Cardiac fibroblast (primary cell): Measurements from ENCODE around the gene HOXD11.

Experiments
- DNase-seq, 2 donors: peaks; one replicate each; pipeline versions ENCODE4 v3.0.0 to v3.0.0-alpha.2; 2010; ENCODE audit warnings: low read depth in 2 of 2
- H3K4me3 ChIP-seq, 2 donors: replicated peaks in 1 of 2; 1 replicate in 1 of 2; 2 replicates in 1 of 2; pipeline ENCODE4 v1.5.1; 2011; ENCODE audit warnings: low read depth in 2 of 2, low read length in 2 of 2, mild to moderate bottlenecking in 2 of 2, moderate library complexity in 1 of 2
- TF ChIP-seq, protein P1 (sequence below): IDR thresholded peaks from one replicate; pipeline ENCODE4 v1.5.1; 2011; ENCODE audit warnings: low read depth, mild to moderate bottlenecking, low read length, inconsistent platforms

Gene HOXD11

DNA sequence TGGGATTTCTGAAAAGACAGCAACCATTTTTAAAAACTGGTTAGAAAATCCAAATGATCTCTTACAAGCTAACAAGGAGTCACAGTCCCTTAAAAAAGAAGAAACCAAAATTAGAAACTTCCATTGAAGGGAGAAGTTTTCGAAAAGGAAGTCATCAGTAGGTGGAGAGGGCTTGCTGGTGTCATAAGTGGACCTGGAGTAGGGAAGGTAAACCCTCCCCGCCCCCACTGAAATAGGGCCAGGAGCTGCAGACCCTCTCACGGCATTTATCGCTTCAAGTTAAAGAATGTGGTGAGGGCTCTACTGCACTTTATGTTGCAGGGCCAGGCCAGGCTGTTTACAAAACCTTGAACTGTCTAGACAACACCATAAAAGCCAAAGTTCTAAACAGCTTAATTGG is 2.9 kb downstream of the HOXD11 start:
- TF ChIP-seq, protein P1, sequence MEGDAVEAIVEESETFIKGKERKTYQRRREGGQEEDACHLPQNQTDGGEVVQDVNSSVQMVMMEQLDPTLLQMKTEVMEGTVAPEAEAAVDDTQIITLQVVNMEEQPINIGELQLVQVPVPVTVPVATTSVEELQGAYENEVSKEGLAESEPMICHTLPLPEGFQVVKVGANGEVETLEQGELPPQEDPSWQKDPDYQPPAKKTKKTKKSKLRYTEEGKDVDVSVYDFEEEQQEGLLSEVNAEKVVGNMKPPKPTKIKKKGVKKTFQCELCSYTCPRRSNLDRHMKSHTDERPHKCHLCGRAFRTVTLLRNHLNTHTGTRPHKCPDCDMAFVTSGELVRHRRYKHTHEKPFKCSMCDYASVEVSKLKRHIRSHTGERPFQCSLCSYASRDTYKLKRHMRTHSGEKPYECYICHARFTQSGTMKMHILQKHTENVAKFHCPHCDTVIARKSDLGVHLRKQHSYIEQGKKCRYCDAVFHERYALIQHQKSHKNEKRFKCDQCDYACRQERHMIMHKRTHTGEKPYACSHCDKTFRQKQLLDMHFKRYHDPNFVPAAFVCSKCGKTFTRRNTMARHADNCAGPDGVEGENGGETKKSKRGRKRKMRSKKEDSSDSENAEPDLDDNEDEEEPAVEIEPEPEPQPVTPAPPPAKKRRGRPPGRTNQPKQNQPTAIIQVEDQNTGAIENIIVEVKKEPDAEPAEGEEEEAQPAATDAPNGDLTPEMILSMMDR: no peak
- H3K4me3 ChIP-seq: no peak overlapping the region
- no peak for DNase-seq

DNA sequence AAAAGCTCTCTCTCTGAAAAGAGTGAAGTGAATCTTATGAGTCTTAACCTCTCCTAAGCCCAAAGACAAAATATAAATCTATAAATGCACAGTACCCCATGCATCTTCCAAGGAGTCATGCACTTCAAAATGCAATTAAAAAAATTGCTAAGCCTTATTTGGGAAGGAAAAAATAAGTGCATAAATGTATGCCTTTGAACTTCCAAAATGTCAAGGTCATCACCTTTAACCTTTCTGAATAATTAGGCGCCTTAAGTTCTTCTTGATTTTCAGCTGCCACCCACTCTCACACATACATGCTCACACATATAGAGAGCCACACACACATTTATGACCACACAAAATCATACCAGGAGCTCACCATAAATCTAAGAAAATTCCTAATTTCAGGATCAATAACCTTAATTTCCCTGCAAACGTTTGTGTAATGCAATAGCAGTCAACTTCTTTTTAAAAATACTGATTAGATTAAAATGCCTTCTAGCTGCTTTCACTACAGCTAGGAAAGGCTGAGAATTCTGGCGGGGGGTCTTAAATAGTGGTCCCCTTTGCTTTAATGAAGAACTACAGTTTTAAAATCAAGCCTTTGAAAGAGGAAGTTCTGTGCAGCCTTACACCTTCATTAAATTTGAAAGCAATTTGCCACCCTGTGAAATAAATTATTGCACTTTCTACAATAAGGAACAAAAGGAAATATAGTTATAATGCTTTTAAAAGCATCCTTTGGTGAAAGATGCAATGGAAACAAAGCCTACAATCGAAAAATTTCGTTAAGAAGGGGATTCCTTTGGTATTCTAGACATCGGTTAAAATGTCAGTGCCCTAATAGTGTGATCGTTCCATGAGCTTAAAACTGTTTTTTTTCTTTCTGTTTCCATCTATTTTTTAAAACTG is 3.6 kb downstream of the HOXD11 start:
- TF ChIP-seq, protein P1: no peak
- H3K4me3 ChIP-seq: no peak overlapping the region
- DNase-seq: no peak

- DNase-seq: peak; percentile 36 to 47
- H3K4me3 ChIP-seq: no peak overlapping the region
- TF ChIP-seq, protein P1: peak; percentile 57
These were observed 4.2 kb downstream of the HOXD11 start for GRCh38 chr2:176111309-176111663.

DNA sequence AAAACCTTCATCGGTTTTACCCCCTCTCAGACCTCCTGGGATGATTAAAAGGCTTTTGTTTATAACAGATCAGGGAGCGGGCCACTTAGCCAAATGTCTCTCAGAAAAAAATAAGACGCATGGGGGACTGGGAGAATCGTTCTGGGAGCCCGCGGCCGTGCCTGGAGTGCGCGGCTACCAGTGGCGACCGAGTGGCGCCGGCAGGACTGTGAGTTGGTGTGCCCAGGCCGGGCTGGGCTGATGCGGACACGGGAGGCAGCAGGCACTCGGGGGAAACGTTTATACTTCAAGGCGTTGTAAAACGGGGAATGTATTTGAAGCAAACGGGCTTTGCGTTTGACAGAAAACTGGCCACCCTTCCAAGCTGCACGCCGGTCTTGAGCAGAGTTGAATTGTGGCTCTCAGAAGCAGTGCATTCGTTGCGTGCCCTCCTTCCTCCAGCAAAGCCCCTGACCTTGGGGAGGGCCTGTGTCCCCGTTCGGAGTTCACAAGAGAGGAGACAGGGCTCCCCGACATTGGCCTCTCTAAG is 4.8 kb downstream of the HOXD11 start:
- TF ChIP-seq, protein P1: no peak
- no peak for DNase-seq
- H3K4me3 ChIP-seq: no peak overlapping the region

DNA sequence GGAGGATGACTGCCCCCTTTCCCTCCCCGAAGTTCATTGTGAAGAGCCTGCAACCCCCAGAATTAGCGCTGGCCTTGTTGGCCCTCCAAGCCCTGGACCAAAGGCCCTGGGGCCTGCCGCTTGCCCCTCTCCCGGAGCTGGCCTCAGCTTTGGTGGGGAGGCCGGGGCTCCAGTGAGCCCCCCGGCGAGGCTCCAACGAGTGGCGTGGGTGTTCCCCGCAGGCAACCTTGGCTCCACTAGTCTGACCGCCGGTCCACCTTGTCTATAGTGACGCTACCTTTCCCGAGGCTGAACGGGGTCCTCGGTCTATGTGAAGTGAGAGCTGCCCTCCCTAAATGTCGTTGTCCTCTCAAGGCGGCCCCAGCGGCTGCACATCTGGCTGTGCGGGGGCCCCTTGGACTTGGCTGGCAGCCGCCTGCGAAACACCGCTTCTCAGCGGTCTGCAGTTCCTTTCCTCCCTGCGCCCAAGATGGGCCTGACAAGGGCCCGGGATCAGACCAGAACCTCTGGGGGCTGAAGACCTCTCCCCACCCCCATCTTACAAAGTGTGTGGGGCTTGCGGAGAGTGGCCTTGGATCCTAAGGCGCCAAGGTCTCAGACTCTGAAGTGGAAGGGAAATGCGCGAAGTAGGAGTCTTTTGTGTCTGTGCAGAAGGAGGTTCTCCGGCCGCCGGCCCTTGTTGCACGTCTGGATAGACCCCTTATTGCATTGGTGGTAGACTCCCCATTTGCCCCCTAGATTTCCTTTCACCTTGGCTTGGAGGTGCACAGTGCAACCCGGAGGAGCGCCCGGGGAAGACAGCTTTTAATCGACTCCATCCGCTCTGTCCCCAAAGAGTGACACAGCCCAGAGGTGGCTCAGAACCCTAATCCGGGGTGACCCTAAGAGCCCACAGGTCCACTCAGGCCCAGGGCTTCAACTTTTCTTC is 5.6 kb downstream of the HOXD11 start:
- no peak for DNase-seq
- TF ChIP-seq, protein P1: no peak
- no peak overlapping the region for H3K4me3 ChIP-seq

DNA sequence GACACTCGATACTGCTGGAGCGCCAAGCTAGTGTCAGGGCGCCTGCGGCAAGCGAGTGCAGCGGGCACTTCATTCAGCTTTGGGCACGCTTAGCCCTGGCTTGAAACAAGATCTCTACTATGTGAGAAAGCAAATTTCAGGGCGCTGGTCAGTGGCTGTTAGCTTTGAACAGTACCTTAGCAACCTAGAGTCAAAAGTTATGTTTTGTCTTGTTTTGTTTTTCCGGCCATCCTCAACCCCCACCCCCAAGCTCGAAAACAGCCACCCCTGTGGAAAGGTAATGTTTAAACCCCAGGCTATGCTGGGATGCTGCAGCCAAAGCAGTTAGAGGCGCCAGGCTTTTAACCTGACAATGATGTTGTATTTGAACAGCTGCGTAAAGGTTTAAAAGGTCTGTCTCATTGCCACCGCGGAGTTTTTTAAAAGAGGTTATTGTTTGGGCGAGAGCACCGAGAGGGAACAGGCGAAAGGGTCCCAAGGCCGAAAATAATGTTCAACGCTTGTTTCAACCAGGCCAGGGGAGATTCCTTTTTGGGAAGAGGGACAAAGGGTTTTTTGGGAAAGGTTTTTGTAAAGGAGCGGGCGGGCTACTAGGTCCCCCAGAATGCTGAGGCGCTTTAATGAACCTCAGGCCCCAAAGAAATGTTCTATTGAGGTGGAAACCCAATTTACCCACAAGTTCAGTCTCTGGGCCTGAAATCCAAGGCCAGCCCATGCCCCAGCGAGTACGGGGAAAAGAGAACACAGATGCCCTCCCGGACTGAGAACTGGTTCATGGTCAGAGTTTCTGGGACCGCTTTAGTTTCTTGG is 7.2 kb downstream of the HOXD11 start:
- DNase-seq: no peak
- TF ChIP-seq, protein P1: no peak
- no peak overlapping the region for H3K4me3 ChIP-seq
